HUES64 (cell line): ENCODE measurements around the gene GTF2IRD1.

ENCODE experiments used
- H3K27ac ChIP-seq: 2 replicates; pipeline ENCODE4 v1.7.0; 2013; ENCODE audit warnings: low read depth, low read length, inconsistent platforms
- H3K27me3 ChIP-seq: 2 replicates; pipeline ENCODE4 v1.6.1; 2013; ENCODE audit warnings: mild to moderate bottlenecking, low read length; ENCODE audit not compliant: insufficient read depth
- H3K36me3 ChIP-seq: 2 replicates; pipeline ENCODE4 v1.6.1; 2013; ENCODE audit warnings: mild to moderate bottlenecking, low read length; ENCODE audit not compliant: insufficient read depth
- H3K4me1 ChIP-seq: 2 replicates; pipeline ENCODE4 v1.6.1; 2013; ENCODE audit warnings: mild to moderate bottlenecking, low read length, moderate library complexity; ENCODE audit not compliant: insufficient read depth
- H3K4me3 ChIP-seq: 2 replicates; pipeline ENCODE4 v1.5.1; 2013; ENCODE audit warnings: mild to moderate bottlenecking, low read length, moderate library complexity
- H3K9ac ChIP-seq: 2 replicates; pipeline ENCODE4 v1.6.1; 2013; ENCODE audit warnings: mild to moderate bottlenecking, low read depth, low read length
- H3K9me3 ChIP-seq: 2 replicates; pipeline ENCODE4 v1.6.1; 2013; ENCODE audit warnings: low read depth, low read length; ENCODE audit not compliant: insufficient read depth
- WGBS: fragments of 150-250, 120-280 bp; methylation state at CpG from one replicate; pipeline ENCODE4 v1.1.7; 2013; ENCODE audit warnings: missing lambda C conversion rate; 5-methylcytosine and 5-hydroxymethylcytosine counted together

Gene GTF2IRD1

DNA sequence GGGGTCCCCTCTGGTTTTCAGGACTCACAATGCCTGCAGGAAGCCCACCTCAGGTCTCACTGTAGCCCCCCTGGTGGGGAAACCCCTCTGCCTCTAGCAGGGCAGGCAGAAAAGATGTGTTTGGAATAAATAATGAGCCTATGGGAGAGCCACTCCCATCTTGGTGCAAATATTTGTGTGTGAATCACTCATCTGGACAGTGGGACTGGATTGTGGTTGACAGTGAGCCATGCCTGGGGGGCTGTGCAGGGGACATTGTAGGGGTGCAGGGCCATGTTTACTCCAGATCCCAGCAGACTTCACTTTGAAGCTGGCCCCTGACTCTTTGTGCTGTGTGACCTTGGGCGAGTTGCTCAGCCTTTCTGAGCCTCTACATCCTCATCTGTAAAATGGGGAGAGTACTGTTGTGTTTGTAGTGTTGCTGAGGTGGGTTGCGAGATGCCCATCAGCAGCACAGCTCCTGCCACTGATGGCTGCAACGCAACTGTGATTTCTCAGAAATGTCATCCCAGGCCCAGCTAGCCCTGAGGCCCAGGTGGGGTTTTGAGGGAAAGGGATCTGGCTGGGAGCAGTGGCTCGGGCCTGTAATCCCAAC lies 20.7 kb downstream of the GTF2IRD1 start:
- WGBS, result 90% methylated on average over 4 of the region's 4 CpGs
- H3K27ac ChIP-seq, result no peak overlapping the region

GRCh38 chr7:74475243-74475986 lies 21.7 kb downstream of the GTF2IRD1 start:
- Histone ChIP-seq H3K4me3 (no peak overlapping the region), H3K4me1 (peaks cover 7% of the 10 kb centered on the region), H3K27ac (no peak overlapping the region), H3K27me3 (no peaks in the 10 kb centered on the region), H3K9ac (no peak overlapping the region), H3K9me3 (no peaks in the 10 kb centered on the region), H3K36me3 (no peaks in the 10 kb centered on the region)
- WGBS, result 93% methylated on average over 15 of the region's 15 CpGs

More for the DNA sequence above, 20.7 kb downstream of the GTF2IRD1 start:
- H3K4me1 ChIP-seq, result no peaks in the 10 kb centered on the region
- H3K4me3 ChIP-seq, result no peak overlapping the region
- H3K9me3 ChIP-seq, result no peaks in the 10 kb centered on the region
- H3K9ac ChIP-seq, result no peak overlapping the region
- H3K27me3 ChIP-seq, result no peaks in the 10 kb centered on the region
- no peaks in the 10 kb centered on the region for H3K36me3 ChIP-seq

- H3K27ac ChIP-seq, result no peak overlapping the region
- 97% methylated on average over 8 of the region's 8 CpGs for WGBS
- H3K4me3 ChIP-seq, result no peak overlapping the region
- no peaks in the 10 kb centered on the region for H3K36me3 ChIP-seq
- peaks cover 11% of the 10 kb centered on the region for H3K4me1 ChIP-seq
- H3K9me3 ChIP-seq, result no peaks in the 10 kb centered on the region
- H3K27me3 ChIP-seq, result no peaks in the 10 kb centered on the region
- no peak overlapping the region for H3K9ac ChIP-seq
Measured at GRCh38 chr7:74475987-74476350, 22.3 kb downstream of the GTF2IRD1 start.

GRCh38 chr7:74476626-74477025 lies 22.9 kb downstream of the GTF2IRD1 start:
- Histone ChIP-seq H3K27ac (no peak overlapping the region), H3K36me3 (no peaks in the 10 kb centered on the region), H3K9ac (no peak overlapping the region), H3K27me3 (no peaks in the 10 kb centered on the region), H3K4me1 (peaks cover 14% of the 10 kb centered on the region), H3K9me3 (no peaks in the 10 kb centered on the region), H3K4me3 (no peak overlapping the region)
- 93% methylated on average over 8 of the region's 8 CpGs for WGBS

- 96% methylated on average over 4 of the region's 4 CpGs for WGBS
- Histone ChIP-seq H3K9me3 (no peaks in the 10 kb centered on the region), H3K9ac (no peak overlapping the region), H3K4me3 (no peak overlapping the region), H3K27ac (no peak overlapping the region), H3K27me3 (no peaks in the 10 kb centered on the region), H3K4me1 (peaks cover 14% of the 10 kb centered on the region), H3K36me3 (no peaks in the 10 kb centered on the region)
Measured at GRCh38 chr7:74478671-74479065, 25.0 kb downstream of the GTF2IRD1 start.

DNA sequence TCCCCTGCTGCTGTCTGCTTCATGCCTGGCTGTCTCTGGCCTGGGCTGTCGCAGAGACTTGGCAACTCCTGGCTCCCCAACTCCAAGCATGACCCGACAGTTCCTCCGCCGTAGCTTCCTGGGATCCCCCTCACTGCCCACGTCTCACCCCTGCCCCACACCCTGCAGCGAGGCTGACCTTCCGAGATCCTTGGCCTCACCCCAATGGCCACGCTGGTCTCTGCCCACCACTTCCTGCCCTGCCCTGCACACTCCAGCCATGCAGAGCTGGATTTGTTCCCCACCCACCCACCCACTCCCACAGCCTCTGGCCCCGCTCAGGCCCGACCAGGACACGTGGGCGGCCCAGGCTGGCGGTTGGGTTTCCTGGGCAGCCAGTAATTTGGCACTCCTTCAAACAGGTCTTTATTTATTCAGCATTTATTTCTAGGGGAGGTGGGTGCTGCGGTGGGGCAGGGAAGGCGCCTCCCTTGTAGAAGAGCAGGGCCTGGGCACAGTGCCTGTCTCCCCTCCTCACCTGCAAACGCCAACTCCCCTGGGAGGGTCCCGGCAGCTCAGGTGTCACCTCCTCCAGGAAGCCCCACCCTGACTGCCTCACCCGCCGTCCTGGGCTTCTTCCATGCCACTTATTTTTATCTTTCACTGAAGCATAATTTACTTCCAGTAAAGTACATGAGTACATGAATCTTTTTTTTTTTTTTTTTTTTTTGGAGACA lies 25.5 kb downstream of the GTF2IRD1 start:
- Histone ChIP-seq H3K9ac (no peak overlapping the region), H3K9me3 (no peaks in the 10 kb centered on the region), H3K4me3 (no peak overlapping the region), H3K27me3 (no peaks in the 10 kb centered on the region), H3K4me1 (peaks cover 14% of the 10 kb centered on the region), H3K27ac (no peak overlapping the region), H3K36me3 (no peaks in the 10 kb centered on the region)
- WGBS, result 88% methylated on average over 19 of the region's 19 CpGs

DNA sequence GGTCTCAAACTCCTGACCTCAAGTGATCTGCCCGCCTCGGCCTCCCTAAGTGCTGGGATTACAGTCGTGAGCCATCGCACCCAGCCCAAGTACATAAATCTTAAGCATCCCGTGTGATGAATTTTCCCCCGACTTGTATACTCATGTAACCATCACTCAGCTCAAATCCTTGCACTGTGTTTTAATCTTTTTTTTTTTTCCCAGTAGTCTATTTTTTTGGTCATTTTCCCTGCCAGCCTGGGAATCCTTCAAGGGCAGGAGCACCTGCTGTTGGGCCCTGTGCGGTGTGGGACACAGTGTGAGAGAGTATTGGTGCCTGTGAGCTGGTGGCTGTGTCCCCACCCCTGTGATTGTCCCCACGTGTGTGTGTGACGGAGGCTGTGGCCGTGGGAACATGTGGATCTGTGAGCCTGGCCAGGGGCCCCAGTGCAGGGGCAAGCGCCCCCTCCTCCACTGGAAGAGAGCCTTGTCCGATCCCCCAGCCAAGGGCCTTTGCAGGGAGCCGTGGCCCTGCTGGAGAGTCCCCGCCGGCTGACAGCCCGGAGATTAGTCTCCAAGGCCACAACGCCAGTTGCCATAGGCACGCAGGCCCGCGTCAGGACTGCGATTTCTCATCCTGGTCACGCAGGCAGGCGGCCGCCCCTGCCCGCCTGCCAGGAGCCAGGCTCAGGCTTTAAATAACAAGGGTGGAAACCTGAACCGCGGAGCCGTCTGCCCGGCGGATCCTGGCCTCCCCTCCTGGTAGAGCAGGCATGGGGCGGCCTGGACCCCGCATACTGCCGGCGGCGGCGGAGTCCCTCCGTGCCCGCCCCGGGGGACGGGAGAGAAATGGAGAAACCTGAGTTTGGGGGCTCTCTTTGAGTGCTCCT lies 26.5 kb downstream of the GTF2IRD1 start:
- no peaks in the 10 kb centered on the region for H3K9me3 ChIP-seq
- 51% methylated on average over 40 of the region's 40 CpGs for WGBS
- no peak overlapping the region for H3K4me3 ChIP-seq
- no peaks in the 10 kb centered on the region for H3K27me3 ChIP-seq
- H3K9ac ChIP-seq, result peak overlapping the region; percentile 36; the same call in 1 of the 2 replicates
- peak overlapping the region; percentile 40 for H3K27ac ChIP-seq
- no peaks in the 10 kb centered on the region for H3K36me3 ChIP-seq
- peaks cover 14% of the 10 kb centered on the region for H3K4me1 ChIP-seq

- no peak overlapping the region for H3K4me3 ChIP-seq
- peak overlapping the region; percentile 40 for H3K27ac ChIP-seq
- WGBS, result 77% methylated on average over 16 of the region's 16 CpGs
- H3K9ac ChIP-seq, result peak overlapping the region; percentile 36; the same call in 1 of the 2 replicates
- no peaks in the 10 kb centered on the region for H3K36me3 ChIP-seq
- no peaks in the 10 kb centered on the region for H3K27me3 ChIP-seq
- no peaks in the 10 kb centered on the region for H3K9me3 ChIP-seq
- H3K4me1 ChIP-seq, result peaks cover 14% of the 10 kb centered on the region
Measured at GRCh38 chr7:74480861-74481417, 27.2 kb downstream of the GTF2IRD1 start.

DNA sequence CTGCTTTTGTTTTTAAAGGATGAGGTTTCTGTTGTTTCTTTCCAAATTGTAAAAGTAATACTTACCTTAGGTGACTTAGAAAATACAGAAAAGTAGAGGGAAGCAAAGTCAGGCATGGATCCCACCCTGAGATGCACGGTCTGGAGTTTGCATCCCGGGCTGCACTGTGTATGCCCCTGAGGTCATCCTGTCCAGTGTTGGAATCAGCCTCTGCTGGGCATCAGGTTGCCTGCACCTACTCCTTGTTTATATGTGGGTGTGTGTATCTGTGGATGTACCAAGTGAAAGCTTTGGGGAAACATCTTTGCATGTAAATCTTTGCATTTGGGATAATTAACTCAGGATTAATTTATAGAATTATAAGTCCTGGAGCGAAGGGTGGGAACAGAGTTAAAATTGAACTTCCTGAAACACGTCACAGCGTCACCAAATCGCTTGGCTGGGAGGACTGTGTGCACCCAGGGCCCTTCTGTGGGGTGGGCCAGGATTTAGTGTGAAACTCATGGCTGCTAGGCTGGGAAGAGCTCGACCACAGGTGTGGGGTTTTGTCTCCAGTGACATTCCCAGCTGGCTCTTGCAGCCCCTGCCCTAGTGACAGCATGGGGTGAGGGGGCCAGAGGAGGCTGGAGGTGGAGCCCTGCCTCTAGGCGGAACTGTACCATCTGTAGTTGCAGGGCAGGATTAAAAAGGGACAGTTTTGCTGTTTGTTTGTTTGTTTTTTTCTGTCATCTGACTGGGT lies 27.9 kb downstream of the GTF2IRD1 start:
- Histone ChIP-seq H3K9ac (no peak overlapping the region), H3K9me3 (no peaks in the 10 kb centered on the region), H3K4me1 (peaks cover 14% of the 10 kb centered on the region), H3K36me3 (no peaks in the 10 kb centered on the region), H3K27me3 (no peaks in the 10 kb centered on the region), H3K4me3 (no peak overlapping the region), H3K27ac (no peak overlapping the region)
- WGBS, result 91% methylated on average over 8 of the region's 8 CpGs

DNA sequence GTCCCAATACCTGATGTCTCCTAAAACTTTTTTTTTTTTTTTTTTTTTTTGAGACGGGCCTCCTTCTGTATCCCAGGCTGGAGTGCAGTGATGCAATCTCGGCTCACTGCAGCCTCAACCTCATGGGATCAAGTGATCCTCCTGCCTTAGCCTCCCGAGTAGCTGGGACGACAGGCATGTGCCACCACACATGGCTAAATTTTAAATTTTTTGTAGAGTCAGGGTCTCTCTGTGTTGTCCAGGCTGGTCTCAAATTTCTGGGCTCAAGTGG lies 28.4 kb downstream of the GTF2IRD1 start:
- no peaks in the 10 kb centered on the region for H3K36me3 ChIP-seq
- no peak overlapping the region for H3K27ac ChIP-seq
- no peaks in the 10 kb centered on the region for H3K27me3 ChIP-seq
- WGBS, result 90% methylated on average over 4 of the region's 4 CpGs
- peaks cover 14% of the 10 kb centered on the region for H3K4me1 ChIP-seq
- H3K4me3 ChIP-seq, result no peak overlapping the region
- no peaks in the 10 kb centered on the region for H3K9me3 ChIP-seq
- H3K9ac ChIP-seq, result no peak overlapping the region
